ENCODE results near the gene NDUFS2.

- no peak for TF ChIP-seq CTCF (IDR thresholded peaks at IDR 0.05 in 4 of 5, conservative IDR thresholded peaks at IDR 0.05 in 1 of 5)
- TF ChIP-seq POLR2A (IDR thresholded peaks at IDR 0.05), result no peak
Observed at GRCh38 chr1:161244888-161245287, 42.7 kb downstream of the NDUFS2 start.

Measured in gastrocnemius medialis (tissue), 4 donors.